Vagina (tissue), 2 donors: ENCODE data around the gene WIPF2. TPM values are rescaled to one million over a fixed set of nuclear protein-coding genes. Genes with fewer than 3 reads are reported as not detected.
"Not testable (repeated sequence)": the region's sequence is repeated elsewhere in the genome, so short reads cannot be mapped to it uniquely, and the experiment has no call there.

ENCODE experiments used
- DNase-seq, 2 donors: peaks; one replicate each; pipeline ENCODE4 v3.0.0-alpha.2; 2017; ENCODE audit errors: extremely low spot score in 2 of 2
- H3K27ac ChIP-seq: fragments of 200-600 bp; sonication (generic); one replicate; pipeline ENCODE4 v1.5.1; 2019
- H3K27me3 ChIP-seq: fragments of 200-600 bp; sonication (generic); one replicate; pipeline ENCODE4 v1.5.1; 2019
- H3K36me3 ChIP-seq, 2 donors: fragments of 200-600 bp; sonication (generic); one replicate each; pipeline ENCODE4 v1.5.1; 2017 to 2019
- H3K4me1 ChIP-seq: fragments of 200-600 bp; sonication (generic); one replicate; pipeline ENCODE4 v1.5.1; 2019
- H3K4me3 ChIP-seq, 2 donors: fragments of 200-600 bp; sonication (generic); 1 replicate in 1 of 2; 2 replicates in 1 of 2; pipeline ENCODE4 v1.5.1; 2016 to 2019
- H3K9me3 ChIP-seq: fragments of 200-600 bp; sonication (generic); one replicate; pipeline ENCODE4 v1.5.1; 2019
- POLR2A ChIP-seq, 2 donors: fragments of 450-650 bp; IDR thresholded peaks; one replicate each; pipeline ENCODE4 v1.6.1; 2017; ENCODE audit warnings: antibody characterized with exemption in 2 of 2, mild to moderate bottlenecking in 2 of 2, moderate library complexity in 2 of 2
- POLR2AphosphoS5 ChIP-seq, 2 donors: sonication (generic); formaldehyde crosslinking; IDR thresholded peaks; one replicate each; pipeline ENCODE4 v1.9.0; 2017; ENCODE audit warnings: antibody characterized with exemption in 2 of 2, mild to moderate bottlenecking in 2 of 2, low read depth in 1 of 2; ENCODE audit not compliant: insufficient read depth in 1 of 2
- intact Hi-C: fragments of 100-400 bp; cut with DNase I; formaldehyde crosslinking; loops from one replicate; pipeline ENCODE4 v1.15.1; 2023
- total RNA-seq: library from RNA; depleted of rRNA; stranded (reverse); fragments of >200 nt; gene quantifications from one replicate; pipeline ENCODE4 v1.2.3, GENCODE V29; 2016
- TF ChIP-seq, protein P1 (sequence below), 3 experiments: fragments of 450-650 bp in 2 of 3; fragments of 200-600 bp in 1 of 3; sonication (generic) in 1 of 3; IDR thresholded peaks; one replicate each; pipeline ENCODE4 v1.5.1; 2017 to 2019; ENCODE audit warnings: antibody characterized with exemption in 3 of 3, mild to moderate bottlenecking in 2 of 3, moderate library complexity in 2 of 3

WIPF2 gene
- total RNA-seq, 1 donor from 2014 or later, result 10.6 TPM

DNA sequence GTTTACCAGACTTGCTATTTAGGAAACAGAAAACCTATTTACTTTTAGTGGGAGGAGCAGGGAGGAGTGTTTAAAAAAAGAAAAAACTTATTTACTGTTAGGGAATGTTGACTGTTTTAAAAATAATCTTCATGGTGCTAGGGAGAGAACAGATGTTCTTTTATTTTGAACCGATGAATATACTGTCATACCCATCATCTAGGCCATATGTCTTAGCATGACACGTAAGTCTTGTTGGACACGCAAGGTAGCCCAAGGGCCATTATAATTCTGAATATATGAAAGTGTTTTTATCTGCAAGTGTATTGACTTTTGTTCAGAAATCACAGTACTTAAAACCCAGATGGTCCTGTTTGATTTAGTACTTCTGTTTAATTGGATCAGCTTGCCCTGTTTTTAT is 11.6 kb downstream of the WIPF2 start:
- TF ChIP-seq, protein P1, sequence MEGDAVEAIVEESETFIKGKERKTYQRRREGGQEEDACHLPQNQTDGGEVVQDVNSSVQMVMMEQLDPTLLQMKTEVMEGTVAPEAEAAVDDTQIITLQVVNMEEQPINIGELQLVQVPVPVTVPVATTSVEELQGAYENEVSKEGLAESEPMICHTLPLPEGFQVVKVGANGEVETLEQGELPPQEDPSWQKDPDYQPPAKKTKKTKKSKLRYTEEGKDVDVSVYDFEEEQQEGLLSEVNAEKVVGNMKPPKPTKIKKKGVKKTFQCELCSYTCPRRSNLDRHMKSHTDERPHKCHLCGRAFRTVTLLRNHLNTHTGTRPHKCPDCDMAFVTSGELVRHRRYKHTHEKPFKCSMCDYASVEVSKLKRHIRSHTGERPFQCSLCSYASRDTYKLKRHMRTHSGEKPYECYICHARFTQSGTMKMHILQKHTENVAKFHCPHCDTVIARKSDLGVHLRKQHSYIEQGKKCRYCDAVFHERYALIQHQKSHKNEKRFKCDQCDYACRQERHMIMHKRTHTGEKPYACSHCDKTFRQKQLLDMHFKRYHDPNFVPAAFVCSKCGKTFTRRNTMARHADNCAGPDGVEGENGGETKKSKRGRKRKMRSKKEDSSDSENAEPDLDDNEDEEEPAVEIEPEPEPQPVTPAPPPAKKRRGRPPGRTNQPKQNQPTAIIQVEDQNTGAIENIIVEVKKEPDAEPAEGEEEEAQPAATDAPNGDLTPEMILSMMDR (IDR thresholded peaks at IDR 0.05), result no peak
- no peak for TF ChIP-seq POLR2A (IDR thresholded peaks at IDR 0.05)
- TF ChIP-seq POLR2AphosphoS5 (IDR thresholded peaks at IDR 0.05; ENCODE audit: insufficient read depth in 1 of 2, low read depth in 1 of 2), result no peak
- no peaks in the 10 kb centered on the region for H3K27me3 ChIP-seq
- no peak overlapping the region for H3K4me3 ChIP-seq
- H3K27ac ChIP-seq, result no peak overlapping the region
- H3K4me1 ChIP-seq, result peaks cover 25% of the 10 kb centered on the region
- intact Hi-C loops, result no loop called here
- DNase-seq, result no peak
- peaks cover 0 to 20% of the 10 kb centered on the region in 2 donors for H3K36me3 ChIP-seq
- H3K9me3 ChIP-seq, result no peaks in the 10 kb centered on the region

DNA sequence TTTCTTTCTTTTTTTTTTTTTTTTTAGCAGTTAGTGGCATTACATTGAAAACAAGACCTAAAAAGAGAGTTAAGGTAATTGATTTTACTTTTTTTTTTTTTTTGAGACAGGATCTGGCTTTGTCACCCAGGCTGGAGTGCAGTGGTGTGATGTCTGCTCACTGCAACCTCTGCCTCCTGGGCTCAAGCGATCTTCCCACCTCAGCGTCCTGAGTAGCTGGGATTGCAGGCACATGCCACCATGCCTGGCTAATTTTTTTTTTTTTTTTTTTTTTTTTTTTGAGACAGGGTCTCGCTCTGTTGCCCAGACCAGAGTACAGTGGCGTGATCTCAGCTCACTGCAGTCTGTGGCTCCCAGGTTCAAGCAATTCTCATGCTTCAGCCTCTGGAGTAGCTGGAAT is 12.8 kb downstream of the WIPF2 start:
- Histone ChIP-seq H3K4me1 (peaks cover 24% of the 10 kb centered on the region), H3K36me3 (peaks cover 0 to 20% of the 10 kb centered on the region in 2 donors)
- H3K27me3 ChIP-seq, H3K9me3 ChIP-seq, DNase-seq, intact Hi-C loops, H3K27ac ChIP-seq, H3K4me3 ChIP-seq: not testable (repeated sequence)

DNA sequence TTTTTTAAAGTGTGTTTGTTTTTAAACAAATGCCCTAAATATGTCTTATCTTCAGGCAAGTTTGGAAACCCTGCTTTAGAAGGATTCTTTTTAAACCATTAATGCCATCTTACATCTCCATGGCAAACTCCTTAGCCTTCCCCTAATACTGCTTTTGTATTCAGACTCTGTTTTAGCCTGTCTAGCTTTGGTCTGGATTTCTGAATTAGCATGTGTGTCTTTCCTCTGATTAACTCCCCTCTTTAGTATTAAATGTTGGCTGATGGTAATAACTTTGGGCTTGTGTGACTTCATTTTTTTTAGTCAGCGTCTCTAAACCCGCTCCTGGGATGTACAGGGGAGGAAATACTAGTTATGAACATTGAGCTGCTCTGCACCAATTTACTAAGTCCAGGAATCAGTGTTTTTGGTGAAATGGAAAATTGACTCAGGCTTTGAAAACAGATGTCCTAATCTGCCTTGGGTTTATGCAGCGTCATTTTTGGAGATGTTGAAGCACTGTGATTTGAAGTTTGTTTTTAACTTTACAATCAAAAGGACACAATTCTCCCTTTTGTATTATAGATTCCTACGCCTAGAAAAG is 22.2 kb downstream of the WIPF2 start:
- Histone ChIP-seq H3K9me3 (no peaks in the 10 kb centered on the region), H3K27ac (no peak overlapping the region), H3K36me3 (no peaks in the 10 kb centered on the region), H3K4me1 (peaks cover 32% of the 10 kb centered on the region), H3K27me3 (no peaks in the 10 kb centered on the region), H3K4me3 (no peak overlapping the region)
- TF ChIP-seq POLR2AphosphoS5 (IDR thresholded peaks at IDR 0.05; ENCODE audit: insufficient read depth in 1 of 2, low read depth in 1 of 2) (no peak), POLR2A (IDR thresholded peaks at IDR 0.05) (no peak)
- TF ChIP-seq, protein P1 (IDR thresholded peaks at IDR 0.05), result no peak
- intact Hi-C loops, result no loop called here
- no peak for DNase-seq

DNA sequence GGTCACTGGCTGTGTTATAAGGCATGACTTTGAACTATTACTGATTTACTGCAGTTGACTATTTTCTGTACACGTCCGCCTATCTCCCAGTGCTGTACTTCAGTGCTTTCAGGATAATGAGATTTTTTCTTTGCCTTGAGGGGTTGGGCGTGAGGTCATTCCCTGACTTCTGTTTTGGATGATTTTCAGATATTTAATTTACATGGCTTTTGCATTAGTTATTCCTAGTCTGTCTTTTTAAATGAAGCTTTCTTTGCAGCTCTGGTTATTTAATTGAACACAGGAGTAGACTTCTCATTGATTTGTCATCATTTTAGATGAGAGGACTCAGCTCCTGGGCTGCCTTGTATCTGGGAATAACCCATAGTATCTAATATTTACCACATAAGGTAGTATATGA is 23.7 kb downstream of the WIPF2 start:
- TF ChIP-seq POLR2AphosphoS5 (IDR thresholded peaks at IDR 0.05; ENCODE audit: insufficient read depth in 1 of 2, low read depth in 1 of 2) (no peak), POLR2A (IDR thresholded peaks at IDR 0.05) (no peak)
- TF ChIP-seq, protein P1 (IDR thresholded peaks at IDR 0.05), result no peak
- intact Hi-C loops, result no loop called here
- no peaks in the 10 kb centered on the region for H3K9me3 ChIP-seq
- H3K4me1 ChIP-seq, result peaks cover 34% of the 10 kb centered on the region
- H3K27me3 ChIP-seq, result no peaks in the 10 kb centered on the region
- H3K4me3 ChIP-seq, result no peak overlapping the region
- no peak for DNase-seq
- H3K36me3 ChIP-seq, result no peaks in the 10 kb centered on the region
- no peak overlapping the region for H3K27ac ChIP-seq

DNA sequence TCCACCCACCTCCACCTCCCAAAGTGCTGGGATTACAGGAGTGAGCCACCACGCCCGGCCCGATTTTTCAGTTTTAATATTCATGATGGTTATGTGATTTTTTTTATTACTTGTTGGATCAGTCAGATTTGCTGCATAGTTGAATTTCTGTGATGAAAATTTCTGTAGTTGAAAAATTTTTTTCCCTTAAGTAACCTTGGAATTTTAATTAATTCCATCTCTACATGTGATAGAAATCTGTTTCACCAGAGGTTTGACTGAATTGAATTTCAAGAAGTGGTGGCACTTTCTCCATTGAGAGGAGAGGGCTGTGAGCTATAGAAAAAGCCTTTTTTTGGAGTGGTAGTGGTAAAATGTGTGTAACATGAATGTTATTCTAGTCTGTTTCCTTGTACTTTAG is 24.7 kb downstream of the WIPF2 start:
- intact Hi-C loops, result no loop called here
- H3K4me3 ChIP-seq, result no peak overlapping the region
- TF ChIP-seq, protein P1 (IDR thresholded peaks at IDR 0.05), result no peak
- TF ChIP-seq POLR2A (IDR thresholded peaks at IDR 0.05) (no peak), POLR2AphosphoS5 (IDR thresholded peaks at IDR 0.05; ENCODE audit: insufficient read depth in 1 of 2, low read depth in 1 of 2) (no peak)
- H3K36me3 ChIP-seq, result no peaks in the 10 kb centered on the region
- DNase-seq, result no peak
- H3K27ac ChIP-seq, result no peak overlapping the region
- H3K4me1 ChIP-seq, result peaks cover 44% of the 10 kb centered on the region
- no peaks in the 10 kb centered on the region for H3K9me3 ChIP-seq
- no peaks in the 10 kb centered on the region for H3K27me3 ChIP-seq
